Spleen (tissue), 7 donors: ENCODE measurements around the gene RC3H2.

ENCODE experiments used
- POLR2A ChIP-seq, 3 donors: fragments of 450-650 bp; IDR thresholded peaks; one replicate each; pipeline ENCODE4 v1.5.1; 2017; ENCODE audit warnings: antibody characterized with exemption in 3 of 3, mild to moderate bottlenecking in 1 of 3
- POLR2AphosphoS5 ChIP-seq, 3 donors: sonication (generic); formaldehyde crosslinking; IDR thresholded peaks; one replicate each; pipeline ENCODE4 v1.5.1; 2017; ENCODE audit warnings: antibody characterized with exemption in 3 of 3
- TF ChIP-seq, protein P1 (sequence below), 11 experiments: fragments of 200-600 bp in 7 of 11; fragments of 450-650 bp in 4 of 11; sonication (generic) in 4 of 11; IDR thresholded peaks in 8 of 11; conservative IDR thresholded peaks in 3 of 11; 1 replicate in 7 of 11; 2 replicates in 4 of 11; pipeline versions ENCODE4 v1.4.0 to v1.8.0; 2016 to 2021; ENCODE audit warnings: antibody characterized with exemption in 11 of 11, inconsistent platforms in 4 of 11, mild to moderate bottlenecking in 1 of 11
- donor health status: DM: no; HTN: no; CAD: no; lungs with moderate emphysema.
- donor health status: DM: no; HTN: no; CAD: no.
- donor health status: DM: no; HTN: no; CAD: no.

DNA sequence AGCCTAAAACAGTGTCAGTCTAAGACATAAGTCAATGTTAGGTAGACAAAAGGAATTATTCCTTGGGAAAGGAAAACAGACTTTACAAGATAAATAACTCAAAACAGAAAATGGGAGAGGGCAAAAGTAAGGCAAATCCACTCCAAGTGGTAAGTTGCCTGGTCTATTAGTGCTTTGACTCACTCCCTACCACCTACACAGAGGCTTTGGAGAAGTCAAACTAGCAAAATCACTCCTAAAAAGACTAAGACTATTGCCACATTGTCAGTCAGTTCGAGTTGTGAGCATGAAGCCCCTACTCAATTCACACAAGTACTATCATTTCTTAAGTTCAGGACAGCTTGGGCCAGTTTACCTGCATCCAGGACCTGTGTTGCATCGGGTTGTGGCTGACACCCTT is 13.2 kb upstream of the RC3H2 start:
- TF ChIP-seq, protein P1, sequence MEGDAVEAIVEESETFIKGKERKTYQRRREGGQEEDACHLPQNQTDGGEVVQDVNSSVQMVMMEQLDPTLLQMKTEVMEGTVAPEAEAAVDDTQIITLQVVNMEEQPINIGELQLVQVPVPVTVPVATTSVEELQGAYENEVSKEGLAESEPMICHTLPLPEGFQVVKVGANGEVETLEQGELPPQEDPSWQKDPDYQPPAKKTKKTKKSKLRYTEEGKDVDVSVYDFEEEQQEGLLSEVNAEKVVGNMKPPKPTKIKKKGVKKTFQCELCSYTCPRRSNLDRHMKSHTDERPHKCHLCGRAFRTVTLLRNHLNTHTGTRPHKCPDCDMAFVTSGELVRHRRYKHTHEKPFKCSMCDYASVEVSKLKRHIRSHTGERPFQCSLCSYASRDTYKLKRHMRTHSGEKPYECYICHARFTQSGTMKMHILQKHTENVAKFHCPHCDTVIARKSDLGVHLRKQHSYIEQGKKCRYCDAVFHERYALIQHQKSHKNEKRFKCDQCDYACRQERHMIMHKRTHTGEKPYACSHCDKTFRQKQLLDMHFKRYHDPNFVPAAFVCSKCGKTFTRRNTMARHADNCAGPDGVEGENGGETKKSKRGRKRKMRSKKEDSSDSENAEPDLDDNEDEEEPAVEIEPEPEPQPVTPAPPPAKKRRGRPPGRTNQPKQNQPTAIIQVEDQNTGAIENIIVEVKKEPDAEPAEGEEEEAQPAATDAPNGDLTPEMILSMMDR (IDR thresholded peaks at IDR 0.05 in 8 of 11, conservative IDR thresholded peaks at IDR 0.05 in 3 of 11) = no peak
- no peak for TF ChIP-seq POLR2AphosphoS5 (IDR thresholded peaks at IDR 0.05)
- no peak for TF ChIP-seq POLR2A (IDR thresholded peaks at IDR 0.05)
